Lower leg skin (tissue), 4 donors: ENCODE results near the gene SUCLG1. TPM values are rescaled to one million over a fixed set of nuclear protein-coding genes. Genes with fewer than 3 reads are reported as not detected.

Experiments used
- DNase-seq, 2 donors: peaks; one replicate each; pipeline ENCODE4 v3.0.0-alpha.2; 2019; ENCODE audit warnings: low spot score in 2 of 2
- H3K4me3 ChIP-seq: fragments of 200-600 bp; sonication (generic); 2 replicates; pipeline ENCODE4 v1.5.1; 2017; ENCODE audit warnings: mild to moderate bottlenecking, low read depth; ENCODE audit not compliant: poor library complexity, severe bottlenecking
- POLR2A ChIP-seq, 2 donors: fragments of 450-650 bp; IDR thresholded peaks; one replicate each; pipeline ENCODE4 v1.6.1; 2016 to 2017; ENCODE audit warnings: antibody characterized with exemption in 2 of 2, mild to moderate bottlenecking in 1 of 2, moderate library complexity in 1 of 2
- WGBS, 2 donors: methylation state at CpG; one replicate each; pipeline ENCODE4 v1.1.5; 2018; 5-methylcytosine and 5-hydroxymethylcytosine counted together
- intact Hi-C: fragments of 100-400 bp; cut with DNase I; formaldehyde crosslinking; loops from one replicate; pipeline ENCODE4 v1.15.0; 2023; ENCODE audit warnings: low total_unique reads
- total RNA-seq, 4 donors: library from RNA; depleted of rRNA; stranded (reverse); fragments of >200 nt; gene quantifications; one replicate each; pipeline ENCODE4 v1.1.0, GENCODE V29; 2016
- TF ChIP-seq, protein P1 (sequence below), 3 donors: fragments of 450-650 bp; IDR thresholded peaks; one replicate each; pipeline ENCODE4 v1.5.1; 2016; ENCODE audit warnings: antibody characterized with exemption in 3 of 3, mild to moderate bottlenecking in 3 of 3, moderate library complexity in 2 of 3

Gene SUCLG1
- total RNA-seq, 4 donors from 2014 or later: 47.7 to 83.8 (median 61.1) TPM

GRCh38 chr2:84487298-84487996 is 28.4 kb upstream of the SUCLG1 start:
- TF ChIP-seq POLR2A (IDR thresholded peaks at IDR 0.05): no peak
- TF ChIP-seq, protein P1, sequence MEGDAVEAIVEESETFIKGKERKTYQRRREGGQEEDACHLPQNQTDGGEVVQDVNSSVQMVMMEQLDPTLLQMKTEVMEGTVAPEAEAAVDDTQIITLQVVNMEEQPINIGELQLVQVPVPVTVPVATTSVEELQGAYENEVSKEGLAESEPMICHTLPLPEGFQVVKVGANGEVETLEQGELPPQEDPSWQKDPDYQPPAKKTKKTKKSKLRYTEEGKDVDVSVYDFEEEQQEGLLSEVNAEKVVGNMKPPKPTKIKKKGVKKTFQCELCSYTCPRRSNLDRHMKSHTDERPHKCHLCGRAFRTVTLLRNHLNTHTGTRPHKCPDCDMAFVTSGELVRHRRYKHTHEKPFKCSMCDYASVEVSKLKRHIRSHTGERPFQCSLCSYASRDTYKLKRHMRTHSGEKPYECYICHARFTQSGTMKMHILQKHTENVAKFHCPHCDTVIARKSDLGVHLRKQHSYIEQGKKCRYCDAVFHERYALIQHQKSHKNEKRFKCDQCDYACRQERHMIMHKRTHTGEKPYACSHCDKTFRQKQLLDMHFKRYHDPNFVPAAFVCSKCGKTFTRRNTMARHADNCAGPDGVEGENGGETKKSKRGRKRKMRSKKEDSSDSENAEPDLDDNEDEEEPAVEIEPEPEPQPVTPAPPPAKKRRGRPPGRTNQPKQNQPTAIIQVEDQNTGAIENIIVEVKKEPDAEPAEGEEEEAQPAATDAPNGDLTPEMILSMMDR (IDR thresholded peaks at IDR 0.05): no peak
- intact Hi-C loops: no loop called here
- WGBS, 2 donors: 65 to 66% methylated on average over 3 of the region's 3 CpGs
- no peak overlapping the region for H3K4me3 ChIP-seq
- DNase-seq: no peak

DNA sequence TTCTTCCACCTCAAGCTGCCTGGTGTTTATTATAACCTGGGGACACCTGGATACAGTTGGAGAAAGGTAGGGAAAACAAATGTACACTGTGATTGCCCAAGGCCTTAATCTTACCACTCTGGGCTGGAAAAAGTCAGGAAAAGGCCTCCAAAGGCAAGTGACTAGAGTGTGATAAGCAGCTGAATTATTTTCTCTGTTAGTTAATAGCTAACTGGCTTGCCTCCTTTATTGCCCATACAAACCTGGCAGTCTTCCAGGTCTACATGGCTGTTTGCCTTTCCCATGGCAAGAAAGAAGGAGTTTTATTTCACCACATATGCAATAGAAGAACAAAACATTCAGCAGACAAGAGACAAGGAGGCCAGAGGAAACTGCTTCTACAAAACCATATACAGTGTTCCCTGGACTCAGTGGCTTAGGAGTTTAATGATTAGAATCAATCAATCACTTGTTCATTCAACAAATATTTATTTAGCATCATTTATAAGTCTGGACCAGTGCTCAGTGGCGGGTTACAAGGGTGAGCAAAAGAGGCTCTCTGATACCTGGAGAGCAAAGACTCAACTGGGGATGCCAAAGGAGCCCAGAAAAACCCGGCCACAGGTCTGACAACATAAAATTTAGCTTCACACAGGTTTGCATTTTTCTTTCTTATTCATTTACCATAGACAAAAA is 27.5 kb upstream of the SUCLG1 start:
- TF ChIP-seq, protein P1 (IDR thresholded peaks at IDR 0.05): no peak
- no peak for TF ChIP-seq POLR2A (IDR thresholded peaks at IDR 0.05)
- 82 to 95% methylated on average over 2 of the region's 2 CpGs for WGBS, 2 donors
- DNase-seq: no peak
- H3K4me3 ChIP-seq: no peak overlapping the region
- intact Hi-C loops: no loop called here

DNA sequence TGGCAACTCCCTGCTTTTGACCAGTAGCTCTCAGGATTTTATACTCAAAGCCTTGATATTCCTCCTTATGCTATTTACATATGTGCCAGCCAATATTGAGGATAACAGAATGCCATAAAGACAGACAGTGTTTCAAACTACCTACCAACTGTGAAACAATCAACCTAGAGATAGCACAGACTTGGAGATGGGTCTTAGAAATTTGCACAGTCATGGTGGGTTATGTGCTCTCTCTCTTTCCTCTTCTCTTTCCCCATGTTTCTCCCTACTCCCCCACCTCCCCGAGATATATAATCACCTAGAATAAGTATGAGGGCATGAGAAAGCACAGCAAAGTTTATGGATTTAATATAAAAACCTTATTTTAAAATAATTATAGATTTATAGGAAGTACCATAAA is 24.2 kb upstream of the SUCLG1 start:
- WGBS, 2 donors: 86 to 88% methylated on average over 1 of the region's 1 CpG
- H3K4me3 ChIP-seq: no peak overlapping the region
- TF ChIP-seq, protein P1 (IDR thresholded peaks at IDR 0.05): no peak
- DNase-seq: no peak
- intact Hi-C loops: no loop called here

DNA sequence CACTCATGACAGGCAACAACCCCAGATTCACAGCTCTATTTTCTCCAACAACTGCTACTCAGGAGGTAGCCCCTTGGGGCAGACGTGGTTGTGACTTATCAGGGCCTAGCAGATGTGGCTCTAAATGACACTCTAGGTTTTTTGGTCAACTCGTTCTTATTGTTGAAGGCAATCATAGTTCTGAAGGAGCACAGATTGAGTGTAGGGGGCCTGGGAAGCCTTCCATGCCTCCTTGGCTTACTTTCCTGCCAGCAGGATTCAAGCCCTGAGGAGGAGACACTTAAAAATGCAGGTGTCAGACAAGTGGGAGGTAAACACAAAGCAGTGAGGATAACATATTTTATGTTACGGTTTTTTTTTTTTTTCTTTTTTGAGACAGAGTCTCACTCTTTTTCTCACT is 23.5 kb upstream of the SUCLG1 start:
- no peak for DNase-seq
- no peak overlapping the region for H3K4me3 ChIP-seq
- TF ChIP-seq, protein P1 (IDR thresholded peaks at IDR 0.05): no peak
- TF ChIP-seq POLR2A (IDR thresholded peaks at IDR 0.05): no peak
- intact Hi-C loops: no loop called here
- WGBS, 2 donors: 62 to 64% methylated on average over 3 of the region's 3 CpGs

DNA sequence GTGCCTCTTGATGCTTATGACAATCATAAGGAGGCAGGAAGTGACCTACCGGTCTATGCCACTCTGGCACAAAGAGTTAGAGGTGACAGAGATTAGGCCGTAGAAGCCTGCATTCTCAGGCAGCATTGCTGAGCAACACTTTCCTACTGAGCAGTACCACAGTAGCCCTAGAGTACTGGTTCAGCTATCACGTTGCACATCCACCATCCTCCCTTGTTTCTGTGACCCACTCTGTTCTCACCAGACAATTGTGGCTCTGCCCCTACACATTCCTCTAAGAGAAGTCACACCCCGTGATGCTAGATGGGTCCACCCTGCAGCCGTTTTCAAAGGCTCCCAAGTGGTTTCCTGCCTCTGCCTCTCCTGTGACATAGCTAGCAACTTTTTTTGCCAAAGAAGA is 22.6 kb upstream of the SUCLG1 start:
- 46 to 60% methylated on average over 5 of the region's 5 CpGs for WGBS, 2 donors
- no peak for DNase-seq
- intact Hi-C loops: no loop called here
- TF ChIP-seq, protein P1 (IDR thresholded peaks at IDR 0.05): no peak
- no peak for TF ChIP-seq POLR2A (IDR thresholded peaks at IDR 0.05)
- no peak overlapping the region for H3K4me3 ChIP-seq
